ENCODE measurements around the gene FER.
"Not testable (repeated sequence)": the region's sequence is repeated elsewhere in the genome, so short reads cannot be mapped to it uniquely, and the experiment has no call there.

The FER gene

GRCh38 chr5:108797986-108798385 is 50.3 kb downstream of the FER start:
- no peak for DNase-seq (ENCODE audit: low read depth in 2 of 2)

GRCh38 chr5:108798513-108799265 is 51.0 kb downstream of the FER start:
- DNase-seq (ENCODE audit: low read depth in 2 of 2), result no peak

GRCh38 chr5:108801301-108801700 is 53.6 kb downstream of the FER start:
- DNase-seq (ENCODE audit: low read depth in 2 of 2), result no peak

- DNase-seq (ENCODE audit: low read depth in 2 of 2), result no peak
Measured at GRCh38 chr5:108801776-108802175, 54.1 kb downstream of the FER start.

DNA sequence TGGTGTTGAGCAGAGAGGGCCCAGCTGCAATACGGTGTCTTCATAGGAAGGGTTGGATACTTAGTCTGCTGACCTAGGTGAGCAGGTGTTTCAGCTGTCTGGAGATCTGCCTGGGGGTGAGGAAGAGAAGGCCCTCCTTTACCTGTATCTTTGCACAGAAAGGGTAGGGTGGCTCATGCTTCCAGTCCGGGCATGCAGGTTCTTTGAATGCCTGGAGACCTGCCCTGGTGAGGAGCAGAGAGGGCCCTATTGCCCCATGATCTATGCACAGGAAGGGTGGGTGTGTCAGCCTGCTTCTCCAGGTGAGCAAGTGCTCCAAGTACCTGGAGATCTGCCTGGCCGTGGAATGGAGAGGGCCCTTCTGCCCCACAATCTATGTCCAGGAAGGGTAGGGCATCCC is 63.0 kb downstream of the FER start:
- DNase-seq (ENCODE audit: low read depth in 2 of 2), result no peak

GRCh38 chr5:108813673-108814072 is 66.0 kb downstream of the FER start:
- no peak for DNase-seq (ENCODE audit: low read depth in 2 of 2)

- no peak for DNase-seq (ENCODE audit: low read depth in 2 of 2)
Measured at GRCh38 chr5:108814551-108814950, 66.9 kb downstream of the FER start.

DNA sequence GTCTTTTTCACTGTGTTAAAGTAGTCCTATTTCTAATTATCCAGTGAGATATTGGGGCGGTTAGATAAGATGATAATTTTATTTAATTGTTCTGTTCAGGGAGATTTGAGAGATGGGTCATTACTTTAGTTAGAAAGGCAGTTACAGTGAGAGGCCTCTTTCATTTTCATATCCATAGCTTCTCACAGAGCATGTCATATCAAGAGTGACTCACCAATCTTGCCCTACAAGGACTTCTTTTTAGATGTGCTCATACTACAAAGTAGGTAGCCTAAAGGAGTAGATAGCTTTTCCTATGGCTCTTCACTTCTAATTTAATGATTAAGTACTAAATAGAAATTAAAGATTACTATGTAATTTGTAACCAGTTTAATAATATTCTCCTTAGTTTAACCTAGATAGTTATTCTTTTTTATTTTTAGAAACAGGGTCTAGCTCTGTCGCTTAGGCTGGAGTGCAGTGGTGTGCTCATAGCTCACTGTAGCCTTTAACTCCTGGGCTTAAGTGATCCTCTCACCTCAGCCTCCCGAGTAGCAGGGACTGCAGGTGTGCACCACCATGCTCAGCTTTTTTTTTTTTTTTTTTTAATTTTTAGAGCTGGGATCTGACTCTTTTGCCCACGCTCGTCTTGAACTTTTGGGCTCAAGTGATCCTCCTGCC is 71.0 kb downstream of the FER start:
- DNase-seq (ENCODE audit: low read depth in 2 of 2), result no peak

GRCh38 chr5:108820983-108821382 is 73.3 kb downstream of the FER start:
- DNase-seq (ENCODE audit: low read depth in 2 of 2), result no peak

DNA sequence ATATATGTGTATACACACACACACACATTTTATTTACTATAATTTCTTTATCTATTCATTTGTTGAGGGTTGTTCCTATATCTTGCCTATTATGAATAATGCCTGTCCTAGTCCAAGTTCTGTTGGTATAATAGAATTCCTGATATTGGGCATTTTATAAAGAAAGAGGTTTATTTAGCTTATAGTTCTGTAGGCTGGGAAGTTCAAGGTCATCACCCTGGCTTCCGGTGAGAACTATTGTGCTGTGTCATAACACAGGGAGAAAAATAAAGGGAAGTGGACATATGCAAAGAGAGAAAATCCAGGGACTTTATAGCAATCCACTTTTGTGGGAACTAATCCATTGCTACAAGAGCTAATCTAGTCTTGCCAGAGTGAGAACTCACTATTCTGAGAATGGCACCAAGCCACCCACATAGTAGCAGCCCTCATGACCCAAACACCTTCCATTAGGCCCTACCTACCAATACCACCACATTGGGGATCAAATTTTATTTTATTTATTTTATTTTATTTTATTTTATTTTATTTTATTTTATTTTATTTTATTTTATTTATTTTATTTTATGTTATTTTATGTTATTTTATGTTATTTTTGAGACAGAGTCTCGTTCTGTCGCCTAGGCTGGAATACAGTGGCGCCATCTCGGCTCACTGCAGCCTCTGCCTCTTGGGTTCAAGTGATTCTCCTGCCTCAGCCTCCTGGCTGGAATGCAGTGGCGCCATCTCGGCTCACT is 74.7 kb downstream of the FER start:
- DNase-seq (ENCODE audit: low read depth in 2 of 2), result no peak

DNA sequence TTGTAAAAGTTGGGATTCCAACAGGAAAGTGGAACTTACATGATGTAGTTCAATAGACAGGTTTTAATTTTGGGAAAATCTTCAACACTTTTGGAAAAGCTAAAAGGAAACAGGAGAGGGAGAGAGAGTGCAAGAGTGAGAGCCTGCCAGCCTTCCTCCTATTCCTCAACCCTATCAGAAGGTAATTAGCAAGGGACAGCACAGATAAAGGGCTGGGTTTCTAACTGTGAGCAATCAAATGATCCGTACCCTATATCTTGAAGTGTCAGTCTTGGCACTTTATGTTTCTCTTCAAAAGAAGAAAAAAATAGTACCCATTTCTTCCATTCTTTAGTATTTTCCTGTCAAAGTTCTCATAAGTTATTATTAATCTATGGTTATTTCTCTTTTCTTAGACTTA is 79.4 kb downstream of the FER start:
- DNase-seq (ENCODE audit: low read depth in 2 of 2), result no peak

- DNase-seq (ENCODE audit: low read depth in 2 of 2), result no peak
Measured at GRCh38 chr5:108830705-108831276, 83.1 kb downstream of the FER start.

DNA sequence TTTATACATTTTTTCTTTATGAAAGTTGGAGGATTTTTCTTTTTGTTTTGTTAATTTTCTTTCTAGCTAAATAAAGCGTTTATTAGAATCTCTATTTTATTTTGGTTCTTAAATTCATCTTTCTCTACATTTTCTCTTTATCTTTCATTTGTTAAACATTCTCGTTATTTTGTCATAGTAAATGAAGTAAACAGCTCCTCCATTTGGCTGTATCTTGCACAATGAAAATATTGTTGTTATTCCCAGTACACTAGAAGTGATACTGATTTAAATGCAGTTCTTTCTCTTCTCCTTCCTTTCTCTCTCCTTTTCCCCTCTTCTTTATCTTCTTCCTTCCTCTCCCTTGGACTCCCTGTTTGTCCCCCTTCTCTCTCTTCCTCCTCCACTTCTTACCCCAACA is 88.8 kb downstream of the FER start:
- DNase-seq (ENCODE audit: low read depth in 2 of 2), result no peak

DNA sequence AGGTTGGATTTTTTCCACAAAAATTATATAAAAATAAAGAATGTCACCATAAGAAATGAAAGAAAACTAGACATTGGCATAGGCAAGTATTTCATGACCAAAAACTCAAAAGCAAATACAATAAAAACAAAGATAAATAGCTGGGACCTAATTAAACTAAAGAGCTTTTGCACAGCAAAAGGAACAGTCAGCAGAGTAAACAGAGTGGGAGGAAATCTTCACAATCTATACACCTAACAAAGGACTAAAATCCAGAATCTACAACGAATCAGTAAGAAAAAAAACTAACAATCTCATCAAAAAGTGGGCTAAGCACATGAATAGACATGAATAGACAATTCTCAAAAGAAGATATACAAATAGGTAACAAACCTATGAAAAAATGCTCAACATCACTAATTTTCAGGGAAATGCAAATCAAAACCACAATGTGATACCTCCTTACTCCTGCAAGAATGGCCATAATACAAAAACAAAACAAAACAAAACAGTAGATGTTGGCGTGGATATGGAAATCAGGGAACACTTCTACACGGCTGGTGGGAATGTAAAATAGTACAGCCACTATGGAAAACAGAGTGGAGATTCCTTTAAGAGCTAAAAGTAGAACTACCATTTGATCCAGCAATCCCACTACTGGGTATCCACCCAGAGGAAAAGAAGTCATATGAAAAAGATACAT is 94.7 kb downstream of the FER start:
- not testable (repeated sequence) for DNase-seq (ENCODE audit: low read depth in 2 of 2)

- not testable (repeated sequence) for DNase-seq (ENCODE audit: low read depth in 2 of 2)
Measured at GRCh38 chr5:108851129-108851528, 103.4 kb downstream of the FER start.

- DNase-seq (ENCODE audit: low read depth in 2 of 2), result no peak
Measured at GRCh38 chr5:108857905-108858304, 110.2 kb downstream of the FER start.

GRCh38 chr5:108858959-108859358 is 111.3 kb downstream of the FER start:
- DNase-seq (ENCODE audit: low read depth in 2 of 2), result no peak

DNA sequence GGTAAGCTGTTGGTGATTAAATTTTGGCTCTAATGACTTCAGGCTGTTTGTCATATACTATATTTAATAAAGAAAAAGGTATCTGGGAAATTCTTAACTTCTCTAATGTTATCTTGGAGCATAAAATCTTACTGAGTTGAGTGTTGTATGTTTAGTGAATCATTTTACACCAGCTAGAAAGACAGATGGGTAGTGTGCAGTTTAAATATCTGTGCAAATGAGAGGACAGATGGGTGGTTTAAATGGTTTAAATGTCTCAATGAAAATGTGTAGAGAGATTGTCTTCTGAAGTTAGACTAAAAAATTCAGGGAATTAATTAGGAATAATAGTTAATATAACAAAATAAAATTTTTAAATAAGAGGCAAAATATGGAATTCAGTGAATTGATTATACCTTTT is 114.5 kb downstream of the FER start:
- no peak for DNase-seq (ENCODE audit: low read depth in 2 of 2)

DNA sequence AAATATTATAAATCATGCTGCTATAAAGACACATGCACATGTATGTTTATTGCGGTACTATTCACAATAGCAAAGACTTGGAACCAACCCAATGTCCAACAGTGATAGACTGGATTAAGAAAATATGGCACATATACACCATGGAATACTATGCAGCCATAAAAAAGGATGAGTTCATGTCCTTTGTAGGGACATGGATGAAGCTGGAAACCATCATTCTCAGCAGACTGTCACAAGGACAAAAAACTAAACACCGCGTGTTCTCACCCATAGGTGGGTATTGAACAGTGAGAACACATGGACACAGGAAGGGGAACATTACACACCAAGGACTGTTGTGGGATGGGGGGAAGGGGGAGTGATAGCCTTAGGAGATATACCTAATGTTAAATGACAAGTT is 118.4 kb downstream of the FER start:
- not testable (repeated sequence) for DNase-seq (ENCODE audit: low read depth in 2 of 2)

GRCh38 chr5:108867656-108868055 is 120.0 kb downstream of the FER start:
- DNase-seq (ENCODE audit: low read depth in 2 of 2), result no peak

DNA sequence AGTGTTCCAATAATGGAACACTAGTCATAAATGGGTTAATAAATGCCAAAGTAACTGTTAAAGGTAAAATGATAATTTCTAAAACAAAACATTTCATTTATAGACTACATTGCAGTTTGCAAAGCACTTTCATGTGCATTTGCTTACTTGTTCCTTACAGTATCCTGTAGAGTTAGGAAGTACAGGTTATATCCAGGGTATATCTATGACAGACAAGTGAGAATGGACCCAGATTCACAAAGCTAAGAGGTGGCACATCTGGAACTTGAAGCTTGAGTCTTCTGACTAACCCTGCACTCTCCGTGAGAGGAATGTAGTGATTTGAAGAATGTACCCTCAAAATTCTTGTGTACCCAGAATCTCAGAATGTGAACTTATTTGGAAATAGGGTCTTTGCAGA is 121.4 kb downstream of the FER start:
- no peak for DNase-seq (ENCODE audit: low read depth in 2 of 2)

- no peak for DNase-seq (ENCODE audit: low read depth in 2 of 2)
Measured at GRCh38 chr5:108876451-108876850, 128.8 kb downstream of the FER start.

Measured in stimulated activated CD4-positive, alpha-beta T cell treated with anti-CD3 and anti-CD28 coated beads, Interleukin-12 subunit alpha, Interleukin-12 subunit beta, amount 100 ng/mL, for 24 hours (primary cell).